Measurements from ENCODE around the gene GP2. TPM values are rescaled to one million over a fixed set of nuclear protein-coding genes. Genes with fewer than 3 reads are reported as not detected.
"Not testable (repeated sequence)": the region's sequence is repeated elsewhere in the genome, so short reads cannot be mapped to it uniquely, and the experiment has no call there.

GP2 gene
- total RNA-seq, 1 donor: not detected

DNA sequence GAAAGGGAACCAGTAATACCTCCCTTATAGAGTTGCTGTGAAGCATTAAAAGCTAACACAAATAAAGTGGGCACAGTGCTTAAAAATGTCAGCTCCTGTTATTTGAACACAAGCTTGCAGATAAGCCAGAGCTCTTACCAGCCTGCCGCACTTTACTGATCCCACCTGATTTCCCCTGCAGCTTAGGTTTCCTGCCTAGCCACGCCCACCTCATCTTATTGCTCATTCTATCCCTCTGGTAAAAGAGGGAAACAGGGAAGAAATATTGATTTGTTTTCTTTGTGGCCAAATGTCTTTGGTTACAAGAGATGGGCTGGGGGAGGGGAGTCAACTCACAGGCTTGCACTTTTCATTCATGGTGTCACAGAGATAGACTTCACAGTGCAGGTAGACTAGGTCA is 9.6 kb upstream of the GP2 start:
- no peaks in the 10 kb centered on the region for H3K9me3 ChIP-seq (ENCODE audit: low read depth, low read length)
- no peak overlapping the region for H3K4me3 ChIP-seq (ENCODE audit: low read length)
- H3K27me3 ChIP-seq (ENCODE audit: insufficient read depth, low read length): no peaks in the 10 kb centered on the region
- no peaks in the 10 kb centered on the region for H3K4me1 ChIP-seq (ENCODE audit: insufficient read depth, low read length)

GRCh38 chr16:20334396-20334795 is 7.1 kb upstream of the GP2 start:
- Histone ChIP-seq H3K9me3 (ENCODE audit: low read depth, low read length) (no peaks in the 10 kb centered on the region), H3K4me1 (ENCODE audit: insufficient read depth, low read length) (no peaks in the 10 kb centered on the region), H3K27me3 (ENCODE audit: insufficient read depth, low read length) (no peaks in the 10 kb centered on the region), H3K4me3 (ENCODE audit: low read length) (no peak overlapping the region)

DNA sequence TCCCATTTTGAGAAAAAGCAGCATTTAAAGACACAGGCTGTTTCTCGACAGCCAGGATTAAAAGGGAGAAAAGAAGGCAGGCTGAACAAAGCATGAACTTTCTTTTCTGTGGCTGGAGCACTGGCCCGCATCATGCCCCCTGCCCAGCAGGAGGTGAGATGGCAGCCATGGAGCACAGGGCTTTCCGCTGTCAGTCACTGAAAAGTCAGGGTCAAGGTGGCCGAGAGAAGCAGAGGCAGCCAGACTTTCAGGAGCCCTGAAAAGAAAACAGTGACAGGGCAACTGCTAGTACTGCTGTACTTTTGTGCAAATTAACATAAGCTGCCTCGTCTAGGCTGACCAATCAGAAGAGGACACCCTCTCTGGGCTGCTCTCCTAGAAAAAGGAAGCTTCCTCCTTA is 5.8 kb upstream of the GP2 start:
- no peaks in the 10 kb centered on the region for H3K4me1 ChIP-seq (ENCODE audit: insufficient read depth, low read length)

DNA sequence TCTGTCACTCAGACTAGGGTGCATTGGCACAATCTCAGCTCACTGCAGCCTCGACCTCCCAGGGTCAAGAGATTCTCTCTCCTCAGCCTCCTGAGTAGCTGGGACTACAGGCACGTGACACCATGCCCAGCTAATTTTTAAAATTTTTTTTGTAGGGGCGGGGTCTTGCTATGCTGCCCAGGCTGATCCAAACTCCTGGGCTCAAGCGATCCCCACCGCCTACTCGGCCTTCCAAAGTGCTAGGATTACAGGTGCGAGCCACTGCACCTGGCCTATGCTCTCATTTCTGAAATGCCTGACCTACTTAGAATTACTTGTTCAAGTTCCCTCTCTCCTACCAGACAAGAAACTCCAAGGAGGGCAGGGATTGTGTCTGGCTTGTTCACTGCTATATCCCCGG is 5.1 kb upstream of the GP2 start:
- H3K4me3 ChIP-seq (ENCODE audit: low read length): no peak overlapping the region
- H3K4me1 ChIP-seq (ENCODE audit: insufficient read depth, low read length): no peaks in the 10 kb centered on the region
- no peaks in the 10 kb centered on the region for H3K9me3 ChIP-seq (ENCODE audit: low read depth, low read length)
- H3K27me3 ChIP-seq (ENCODE audit: insufficient read depth, low read length): no peaks in the 10 kb centered on the region

More for the DNA sequence above, 5.8 kb upstream of the GP2 start:
- no peaks in the 10 kb centered on the region for H3K27me3 ChIP-seq (ENCODE audit: insufficient read depth, low read length)
- H3K9me3 ChIP-seq (ENCODE audit: low read depth, low read length): no peaks in the 10 kb centered on the region
- no peak overlapping the region for H3K4me3 ChIP-seq (ENCODE audit: low read length)

DNA sequence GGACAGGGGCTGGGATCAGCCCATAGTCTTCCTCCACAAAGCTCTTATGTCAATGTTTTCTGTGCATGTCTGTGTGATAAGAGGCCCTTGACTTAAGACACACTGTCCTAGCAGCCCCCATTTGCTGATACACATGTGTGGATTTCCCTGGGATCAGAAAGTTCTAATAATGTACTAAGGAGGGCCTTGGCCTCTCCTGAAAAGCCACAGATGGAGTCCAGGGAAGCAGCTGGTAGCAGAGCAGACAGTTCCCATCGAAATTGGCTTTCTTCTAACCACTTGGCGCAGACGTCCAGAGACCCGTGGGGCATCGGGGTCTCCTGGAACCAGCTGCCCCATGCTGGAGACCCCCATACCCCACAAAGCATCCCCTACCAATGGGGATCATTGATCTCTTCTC is 4.3 kb upstream of the GP2 start:
- Histone ChIP-seq H3K4me3 (ENCODE audit: low read length) (no peak overlapping the region), H3K27me3 (ENCODE audit: insufficient read depth, low read length) (no peaks in the 10 kb centered on the region), H3K4me1 (ENCODE audit: insufficient read depth, low read length) (no peaks in the 10 kb centered on the region), H3K9me3 (ENCODE audit: low read depth, low read length) (no peaks in the 10 kb centered on the region)

DNA sequence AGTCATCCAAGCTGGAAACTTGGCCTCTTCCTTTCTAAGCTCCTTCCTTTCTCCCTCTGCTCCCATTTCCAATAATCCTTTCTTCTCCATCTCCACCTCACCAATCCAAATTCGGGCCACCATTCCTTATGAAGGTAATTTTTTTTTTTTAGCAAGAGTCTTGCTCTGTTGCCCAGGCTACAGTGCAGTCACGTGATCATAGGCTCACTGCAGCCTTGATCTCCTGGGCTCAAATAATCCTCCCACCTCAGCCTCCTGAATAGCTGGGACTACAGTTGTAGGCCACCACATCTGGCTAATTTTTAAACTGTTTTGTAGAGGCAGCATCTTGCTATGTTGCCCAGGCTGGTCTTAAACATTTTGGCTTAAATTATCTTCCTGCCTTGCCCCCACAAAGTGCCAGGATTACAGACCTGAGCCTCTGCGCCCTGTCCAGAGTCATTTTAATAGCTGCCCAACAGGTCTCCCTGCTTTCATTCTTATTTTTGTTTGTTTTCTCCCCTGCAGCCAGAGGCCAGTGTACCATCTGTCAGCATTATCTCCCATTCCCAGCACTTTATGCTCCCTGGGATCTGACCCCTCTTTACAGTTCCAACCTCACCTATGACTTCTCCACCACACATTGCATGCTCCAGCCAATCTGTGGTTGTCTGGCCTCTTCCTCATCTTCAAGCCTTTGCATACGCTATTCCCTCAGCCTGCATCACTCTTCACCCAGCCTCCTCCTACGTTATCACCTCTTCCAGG is 2.3 kb upstream of the GP2 start:
- H3K4me3 ChIP-seq (ENCODE audit: low read length): no peak overlapping the region
- H3K4me1 ChIP-seq (ENCODE audit: insufficient read depth, low read length): no peaks in the 10 kb centered on the region
- H3K27me3 ChIP-seq (ENCODE audit: insufficient read depth, low read length): no peaks in the 10 kb centered on the region

DNA sequence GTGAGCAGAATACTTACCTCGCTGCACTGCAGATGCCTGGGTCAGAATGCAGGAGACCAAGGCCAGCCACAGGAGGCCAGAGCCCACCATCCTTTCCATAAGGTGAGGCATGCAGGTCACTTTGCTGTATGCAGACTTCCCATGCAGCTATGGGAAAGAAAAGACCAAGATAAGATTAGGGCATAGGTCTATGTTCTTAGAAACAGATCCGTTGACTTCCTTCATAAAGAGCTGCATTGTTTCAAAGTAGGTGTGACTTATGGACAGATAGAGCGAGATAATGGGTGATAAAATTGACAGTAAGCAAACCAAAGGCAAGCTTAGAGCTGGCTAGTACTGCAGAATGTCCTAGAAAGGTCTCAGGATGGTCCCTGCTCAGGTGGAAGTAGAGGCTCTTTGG is 992 bp downstream of the GP2 start:
- Histone ChIP-seq H3K9me3 (ENCODE audit: low read depth, low read length) (no peaks in the 10 kb centered on the region), H3K4me1 (ENCODE audit: insufficient read depth, low read length) (no peaks in the 10 kb centered on the region), H3K4me3 (ENCODE audit: low read length) (no peak overlapping the region), H3K27me3 (ENCODE audit: insufficient read depth, low read length) (no peaks in the 10 kb centered on the region)

More for the DNA sequence above, 2.3 kb upstream of the GP2 start:
- no peaks in the 10 kb centered on the region for H3K9me3 ChIP-seq (ENCODE audit: low read depth, low read length)

DNA sequence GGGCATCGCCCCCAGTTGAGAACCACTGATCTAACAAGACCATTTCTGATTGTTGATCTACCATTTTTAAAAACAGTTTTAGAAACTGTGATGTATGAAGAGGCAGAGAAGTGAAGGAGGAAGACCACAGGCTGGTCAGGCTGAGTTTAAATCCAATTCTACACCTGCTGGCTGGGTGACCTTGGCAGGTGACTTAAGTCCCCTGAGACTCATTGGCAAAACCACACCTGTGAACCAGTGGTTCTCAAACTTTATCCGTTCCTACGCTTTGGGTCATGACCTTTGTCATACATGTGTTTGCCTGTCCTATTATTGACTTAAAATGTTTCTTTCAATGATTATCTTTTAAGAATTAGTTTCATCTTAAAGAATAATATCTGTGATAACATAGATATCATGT is 2.3 kb downstream of the GP2 start:
- no peaks in the 10 kb centered on the region for H3K9me3 ChIP-seq (ENCODE audit: low read depth, low read length)
- H3K27me3 ChIP-seq (ENCODE audit: insufficient read depth, low read length): no peaks in the 10 kb centered on the region
- H3K4me3 ChIP-seq (ENCODE audit: low read length): no peak overlapping the region
- H3K4me1 ChIP-seq (ENCODE audit: insufficient read depth, low read length): no peaks in the 10 kb centered on the region

DNA sequence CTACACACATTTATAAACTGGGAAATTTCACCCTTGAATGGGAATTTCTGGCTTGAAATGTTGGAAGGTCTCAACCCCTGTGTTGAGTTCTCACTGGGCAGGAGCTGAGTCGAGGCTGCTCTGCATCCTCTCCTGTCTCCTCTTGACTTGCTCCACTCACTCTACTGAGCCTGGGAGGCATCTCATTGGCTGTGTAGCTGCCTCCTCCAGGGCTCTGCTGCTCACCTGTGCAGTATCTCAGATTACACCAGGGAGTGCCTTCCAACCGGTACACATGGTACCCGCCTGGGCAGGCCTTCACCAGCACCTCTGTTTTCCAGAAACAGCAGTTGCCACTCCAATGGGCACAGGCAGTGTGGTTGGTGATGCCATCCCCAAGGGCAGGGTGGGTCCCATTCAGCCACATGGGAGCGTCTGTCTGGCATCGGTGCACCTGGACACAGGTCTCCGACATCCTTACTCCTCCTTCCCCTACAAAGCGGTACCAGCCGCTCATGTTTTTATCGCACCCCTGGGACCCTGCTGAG is 3.7 kb downstream of the GP2 start:
- H3K9me3 ChIP-seq (ENCODE audit: low read depth, low read length): no peaks in the 10 kb centered on the region
- H3K27me3 ChIP-seq (ENCODE audit: insufficient read depth, low read length): no peaks in the 10 kb centered on the region
- H3K4me3 ChIP-seq (ENCODE audit: low read length): no peak overlapping the region
- H3K4me1 ChIP-seq (ENCODE audit: insufficient read depth, low read length): no peaks in the 10 kb centered on the region

GRCh38 chr16:20322696-20323095 is 4.6 kb downstream of the GP2 start:
- no peaks in the 10 kb centered on the region for H3K27me3 ChIP-seq (ENCODE audit: insufficient read depth, low read length)
- H3K4me3 ChIP-seq (ENCODE audit: low read length): no peak overlapping the region
- H3K9me3 ChIP-seq (ENCODE audit: low read depth, low read length): no peaks in the 10 kb centered on the region
- H3K4me1 ChIP-seq (ENCODE audit: insufficient read depth, low read length): no peaks in the 10 kb centered on the region

GRCh38 chr16:20321671-20322070 is 5.6 kb downstream of the GP2 start:
- Histone ChIP-seq H3K27me3 (ENCODE audit: insufficient read depth, low read length) (no peaks in the 10 kb centered on the region), H3K9me3 (ENCODE audit: low read depth, low read length) (no peaks in the 10 kb centered on the region), H3K4me3 (ENCODE audit: low read length) (no peak overlapping the region), H3K4me1 (ENCODE audit: insufficient read depth, low read length) (no peaks in the 10 kb centered on the region)

GRCh38 chr16:20321051-20321450 is 6.3 kb downstream of the GP2 start:
- not testable (repeated sequence) for H3K27me3 ChIP-seq (ENCODE audit: insufficient read depth, low read length); H3K4me1 ChIP-seq (ENCODE audit: insufficient read depth, low read length); H3K4me3 ChIP-seq (ENCODE audit: low read length); H3K9me3 ChIP-seq (ENCODE audit: low read depth, low read length)

GRCh38 chr16:20320592-20320991 is 6.7 kb downstream of the GP2 start:
- Histone ChIP-seq H3K27me3 (ENCODE audit: insufficient read depth, low read length) (no peaks in the 10 kb centered on the region), H3K9me3 (ENCODE audit: low read depth, low read length) (no peaks in the 10 kb centered on the region), H3K4me3 (ENCODE audit: low read length) (no peak overlapping the region), H3K4me1 (ENCODE audit: insufficient read depth, low read length) (no peaks in the 10 kb centered on the region)

DNA sequence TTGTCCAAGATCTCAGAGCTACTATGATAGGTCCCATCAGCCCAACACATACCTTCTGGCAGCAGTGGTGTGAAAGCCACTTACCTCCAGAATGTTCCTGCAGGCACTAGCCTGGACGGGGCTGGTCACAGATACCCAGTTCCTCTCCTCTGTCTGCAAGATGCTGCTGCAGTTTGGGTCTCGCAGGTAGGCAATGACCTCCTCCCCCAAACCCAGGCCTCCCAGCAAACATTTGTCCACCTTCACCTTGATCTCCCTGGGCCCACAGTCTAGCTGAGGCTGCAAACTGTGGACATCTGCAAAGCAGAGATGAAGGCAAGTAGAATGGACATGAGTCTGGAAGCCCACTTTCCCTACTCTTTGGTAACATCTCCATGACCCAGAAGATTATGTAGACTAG is 7.1 kb downstream of the GP2 start:
- H3K4me1 ChIP-seq (ENCODE audit: insufficient read depth, low read length): no peaks in the 10 kb centered on the region
- no peaks in the 10 kb centered on the region for H3K27me3 ChIP-seq (ENCODE audit: insufficient read depth, low read length)
- H3K4me3 ChIP-seq (ENCODE audit: low read length): no peak overlapping the region
- no peaks in the 10 kb centered on the region for H3K9me3 ChIP-seq (ENCODE audit: low read depth, low read length)

GRCh38 chr16:20319406-20319805 is 7.9 kb downstream of the GP2 start:
- Histone ChIP-seq H3K4me1 (ENCODE audit: insufficient read depth, low read length) (no peaks in the 10 kb centered on the region), H3K27me3 (ENCODE audit: insufficient read depth, low read length) (no peaks in the 10 kb centered on the region), H3K9me3 (ENCODE audit: low read depth, low read length) (no peaks in the 10 kb centered on the region), H3K4me3 (ENCODE audit: low read length) (no peak overlapping the region)

- H3K4me3 ChIP-seq (ENCODE audit: low read length): no peak overlapping the region
- H3K9me3 ChIP-seq (ENCODE audit: low read depth, low read length): no peaks in the 10 kb centered on the region
- no peaks in the 10 kb centered on the region for H3K4me1 ChIP-seq (ENCODE audit: insufficient read depth, low read length)
- no peaks in the 10 kb centered on the region for H3K27me3 ChIP-seq (ENCODE audit: insufficient read depth, low read length)
Measured at GRCh38 chr16:20318437-20318836, 8.9 kb downstream of the GP2 start.

Measured in mononuclear cell (primary cell).